ENCODE data around the gene CLSTN2. TPM values are rescaled to one million over a fixed set of nuclear protein-coding genes. Genes with fewer than 3 reads are reported as not detected.

Gene CLSTN2
- total and polyA plus RNA-seq, 2 of the 13 experiments (the other 11 are each of a cell fraction or from before 2014, with no cell fraction given), result not detected

DNA sequence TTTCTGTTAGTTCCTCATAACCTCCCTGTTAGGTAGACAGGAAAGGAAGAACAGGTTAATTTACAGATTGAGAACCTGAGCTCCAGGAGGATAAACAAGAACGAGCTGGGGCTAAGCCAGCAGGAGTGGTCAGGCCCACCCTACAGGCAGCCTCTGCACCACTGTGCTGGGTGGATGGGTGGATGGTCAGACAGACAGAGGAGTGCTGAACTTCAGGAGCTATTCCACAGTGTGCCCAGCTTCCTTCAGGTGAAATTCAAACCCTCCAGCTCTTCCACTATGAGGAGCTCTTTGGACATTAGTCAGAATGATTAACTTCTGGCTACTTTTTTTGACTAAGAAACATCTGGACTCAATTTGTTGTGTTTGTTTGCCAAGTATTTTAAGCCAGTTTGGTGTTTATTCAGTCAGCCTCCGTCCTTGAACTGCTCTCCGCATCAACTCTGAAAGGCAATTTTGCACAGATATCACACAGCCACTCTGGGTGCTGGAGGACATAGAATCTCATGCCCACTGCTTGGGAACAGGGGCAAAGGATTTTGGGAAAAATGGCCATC is 361.9 kb downstream of the CLSTN2 start:
- intact Hi-C loops (cut with micrococcal nuclease; ENCODE audit: unreplicated experiment) (no loop called here), in situ Hi-C loops (cut with HindIII; ENCODE audit: extremely low pct_ligation_motif_present, low pct_unique_long_range_greater_than_20kb) (no loop called here)
- FAIRE-seq (no peak), DNase-seq (ENCODE audit: low spot score) (peak; percentile 9), ATAC-seq (peak; percentile 87)
- ChIA-PET CTCF (ENCODE audit: low intra/inter-chr PET ratio, low total read pairs) (no interaction called here), POLR2A (no interaction called here)
- WGBS (ENCODE audit: low lambda C conversion rate), result 0% methylated on average over 3 of the region's 3 CpGs
- no peaks in the 10 kb centered on the region for H4K20me1 ChIP-seq (ENCODE audit: insufficient read depth, low read length)
- H3K36me3 ChIP-seq (replicated peaks in 1 of 2; ENCODE audit: control insufficient read depth in 1 of 2, insufficient read depth in 2 of 2, low read length in 2 of 2), result no peaks in the 10 kb centered on the region
- H3K79me2 ChIP-seq (ENCODE audit: insufficient read depth, low read length), result no peaks in the 10 kb centered on the region
- H2AFZ ChIP-seq (ENCODE audit: low read length), result no peak overlapping the region
- peaks cover 12% of the 10 kb centered on the region for H3K4me1 ChIP-seq (ENCODE audit: insufficient read depth, low read length)
- TF ChIP-seq, protein P1, sequence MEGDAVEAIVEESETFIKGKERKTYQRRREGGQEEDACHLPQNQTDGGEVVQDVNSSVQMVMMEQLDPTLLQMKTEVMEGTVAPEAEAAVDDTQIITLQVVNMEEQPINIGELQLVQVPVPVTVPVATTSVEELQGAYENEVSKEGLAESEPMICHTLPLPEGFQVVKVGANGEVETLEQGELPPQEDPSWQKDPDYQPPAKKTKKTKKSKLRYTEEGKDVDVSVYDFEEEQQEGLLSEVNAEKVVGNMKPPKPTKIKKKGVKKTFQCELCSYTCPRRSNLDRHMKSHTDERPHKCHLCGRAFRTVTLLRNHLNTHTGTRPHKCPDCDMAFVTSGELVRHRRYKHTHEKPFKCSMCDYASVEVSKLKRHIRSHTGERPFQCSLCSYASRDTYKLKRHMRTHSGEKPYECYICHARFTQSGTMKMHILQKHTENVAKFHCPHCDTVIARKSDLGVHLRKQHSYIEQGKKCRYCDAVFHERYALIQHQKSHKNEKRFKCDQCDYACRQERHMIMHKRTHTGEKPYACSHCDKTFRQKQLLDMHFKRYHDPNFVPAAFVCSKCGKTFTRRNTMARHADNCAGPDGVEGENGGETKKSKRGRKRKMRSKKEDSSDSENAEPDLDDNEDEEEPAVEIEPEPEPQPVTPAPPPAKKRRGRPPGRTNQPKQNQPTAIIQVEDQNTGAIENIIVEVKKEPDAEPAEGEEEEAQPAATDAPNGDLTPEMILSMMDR (CRISPR knock-in tag; IDR thresholded peaks at IDR 0.05), result peak; percentile 23
- no peak for TF ChIP-seq GATA4 (IDR thresholded peaks at IDR 0.05; ENCODE audit: borderline replicate concordance, low read depth)
- TF ChIP-seq, protein P2, sequence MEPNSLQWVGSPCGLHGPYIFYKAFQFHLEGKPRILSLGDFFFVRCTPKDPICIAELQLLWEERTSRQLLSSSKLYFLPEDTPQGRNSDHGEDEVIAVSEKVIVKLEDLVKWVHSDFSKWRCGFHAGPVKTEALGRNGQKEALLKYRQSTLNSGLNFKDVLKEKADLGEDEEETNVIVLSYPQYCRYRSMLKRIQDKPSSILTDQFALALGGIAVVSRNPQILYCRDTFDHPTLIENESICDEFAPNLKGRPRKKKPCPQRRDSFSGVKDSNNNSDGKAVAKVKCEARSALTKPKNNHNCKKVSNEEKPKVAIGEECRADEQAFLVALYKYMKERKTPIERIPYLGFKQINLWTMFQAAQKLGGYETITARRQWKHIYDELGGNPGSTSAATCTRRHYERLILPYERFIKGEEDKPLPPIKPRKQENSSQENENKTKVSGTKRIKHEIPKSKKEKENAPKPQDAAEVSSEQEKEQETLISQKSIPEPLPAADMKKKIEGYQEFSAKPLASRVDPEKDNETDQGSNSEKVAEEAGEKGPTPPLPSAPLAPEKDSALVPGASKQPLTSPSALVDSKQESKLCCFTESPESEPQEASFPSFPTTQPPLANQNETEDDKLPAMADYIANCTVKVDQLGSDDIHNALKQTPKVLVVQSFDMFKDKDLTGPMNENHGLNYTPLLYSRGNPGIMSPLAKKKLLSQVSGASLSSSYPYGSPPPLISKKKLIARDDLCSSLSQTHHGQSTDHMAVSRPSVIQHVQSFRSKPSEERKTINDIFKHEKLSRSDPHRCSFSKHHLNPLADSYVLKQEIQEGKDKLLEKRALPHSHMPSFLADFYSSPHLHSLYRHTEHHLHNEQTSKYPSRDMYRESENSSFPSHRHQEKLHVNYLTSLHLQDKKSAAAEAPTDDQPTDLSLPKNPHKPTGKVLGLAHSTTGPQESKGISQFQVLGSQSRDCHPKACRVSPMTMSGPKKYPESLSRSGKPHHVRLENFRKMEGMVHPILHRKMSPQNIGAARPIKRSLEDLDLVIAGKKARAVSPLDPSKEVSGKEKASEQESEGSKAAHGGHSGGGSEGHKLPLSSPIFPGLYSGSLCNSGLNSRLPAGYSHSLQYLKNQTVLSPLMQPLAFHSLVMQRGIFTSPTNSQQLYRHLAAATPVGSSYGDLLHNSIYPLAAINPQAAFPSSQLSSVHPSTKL (CRISPR knock-in tag; IDR thresholded peaks at IDR 0.05), result 0 out of 2 replicates have a peak, but pooled peaks have one; percentile 10
- TF ChIP-seq, protein P3, sequence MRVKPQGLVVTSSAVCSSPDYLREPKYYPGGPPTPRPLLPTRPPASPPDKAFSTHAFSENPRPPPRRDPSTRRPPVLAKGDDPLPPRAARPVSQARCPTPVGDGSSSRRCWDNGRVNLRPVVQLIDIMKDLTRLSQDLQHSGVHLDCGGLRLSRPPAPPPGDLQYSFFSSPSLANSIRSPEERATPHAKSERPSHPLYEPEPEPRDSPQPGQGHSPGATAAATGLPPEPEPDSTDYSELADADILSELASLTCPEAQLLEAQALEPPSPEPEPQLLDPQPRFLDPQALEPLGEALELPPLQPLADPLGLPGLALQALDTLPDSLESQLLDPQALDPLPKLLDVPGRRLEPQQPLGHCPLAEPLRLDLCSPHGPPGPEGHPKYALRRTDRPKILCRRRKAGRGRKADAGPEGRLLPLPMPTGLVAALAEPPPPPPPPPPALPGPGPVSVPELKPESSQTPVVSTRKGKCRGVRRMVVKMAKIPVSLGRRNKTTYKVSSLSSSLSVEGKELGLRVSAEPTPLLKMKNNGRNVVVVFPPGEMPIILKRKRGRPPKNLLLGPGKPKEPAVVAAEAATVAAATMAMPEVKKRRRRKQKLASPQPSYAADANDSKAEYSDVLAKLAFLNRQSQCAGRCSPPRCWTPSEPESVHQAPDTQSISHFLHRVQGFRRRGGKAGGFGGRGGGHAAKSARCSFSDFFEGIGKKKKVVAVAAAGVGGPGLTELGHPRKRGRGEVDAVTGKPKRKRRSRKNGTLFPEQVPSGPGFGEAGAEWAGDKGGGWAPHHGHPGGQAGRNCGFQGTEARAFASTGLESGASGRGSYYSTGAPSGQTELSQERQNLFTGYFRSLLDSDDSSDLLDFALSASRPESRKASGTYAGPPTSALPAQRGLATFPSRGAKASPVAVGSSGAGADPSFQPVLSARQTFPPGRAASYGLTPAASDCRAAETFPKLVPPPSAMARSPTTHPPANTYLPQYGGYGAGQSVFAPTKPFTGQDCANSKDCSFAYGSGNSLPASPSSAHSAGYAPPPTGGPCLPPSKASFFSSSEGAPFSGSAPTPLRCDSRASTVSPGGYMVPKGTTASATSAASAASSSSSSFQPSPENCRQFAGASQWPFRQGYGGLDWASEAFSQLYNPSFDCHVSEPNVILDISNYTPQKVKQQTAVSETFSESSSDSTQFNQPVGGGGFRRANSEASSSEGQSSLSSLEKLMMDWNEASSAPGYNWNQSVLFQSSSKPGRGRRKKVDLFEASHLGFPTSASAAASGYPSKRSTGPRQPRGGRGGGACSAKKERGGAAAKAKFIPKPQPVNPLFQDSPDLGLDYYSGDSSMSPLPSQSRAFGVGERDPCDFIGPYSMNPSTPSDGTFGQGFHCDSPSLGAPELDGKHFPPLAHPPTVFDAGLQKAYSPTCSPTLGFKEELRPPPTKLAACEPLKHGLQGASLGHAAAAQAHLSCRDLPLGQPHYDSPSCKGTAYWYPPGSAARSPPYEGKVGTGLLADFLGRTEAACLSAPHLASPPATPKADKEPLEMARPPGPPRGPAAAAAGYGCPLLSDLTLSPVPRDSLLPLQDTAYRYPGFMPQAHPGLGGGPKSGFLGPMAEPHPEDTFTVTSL (CRISPR knock-in tag; IDR thresholded peaks at IDR 0.05; ENCODE audit: borderline replicate concordance), result peak; percentile 19; the same call in 1 of the 2 replicates
- H3K4me3 ChIP-seq (replicated peaks in 1 of 3; ENCODE audit: insufficient read depth in 1 of 3, low read depth in 2 of 3, low read length in 3 of 3), result no peak overlapping the region
- H3K27me3 ChIP-seq (ENCODE audit: control insufficient read depth in 1 of 2, insufficient read depth in 2 of 2, low read length in 2 of 2), result no peaks in the 10 kb centered on the region; a peak in 1 of 5 replicates
- no peak overlapping the region for H3K9ac ChIP-seq (ENCODE audit: insufficient read depth, low read depth, low read length)
- no peak overlapping the region for H3K4me2 ChIP-seq (ENCODE audit: low read depth, low read length)
- no peak overlapping the region for H3K27ac ChIP-seq (ENCODE audit: extremely low read length, insufficient read depth, low read length)
- BruUV-seq (replicated peaks), result no TSS peak
- no peaks in the 10 kb centered on the region for H3K9me3 ChIP-seq (ENCODE audit: low read length)
